HCT116 (cell line): ENCODE measurements around the gene SIGMAR1. TPM values are rescaled to one million over a fixed set of nuclear protein-coding genes. Genes with fewer than 3 reads are reported as not detected.

Experiments used
- ATAC-seq: fragments of 200-7000 bp; cut with Tn5 transposase; 2 replicates; pipeline ENCODE4 v1.9.1; 2020; ENCODE audit warnings: mild to moderate bottlenecking, moderate library complexity
- BruUV-seq: library from RNA; stranded (reverse); fragments of 400-500 nt; replicated peaks from 2 replicates; lab custom pipeline; 2021; lab: Mats Ljungman, UMichigan
- CTCF ChIA-PET: fragments of 300-600 bp; sonication (Branson Sonifier 250); formaldehyde crosslinking; loops from one replicate; lab custom pipeline; 2021; ENCODE audit warnings: antibody characterized with exemption; lab: Charles Lee
- POLR2A ChIA-PET: fragments of 300-600, 350-600 bp; sonication (Branson Sonifier 250); formaldehyde crosslinking; loops from one replicate; lab custom pipeline; 2021; ENCODE audit warnings: antibody characterized with exemption; lab: Charles Lee
- RAD21 ChIA-PET, 2 experiments: fragments of 300-600 bp; sonication (Branson Sonifier 250); formaldehyde crosslinking; loops; one replicate each; lab custom pipeline; 2023; ENCODE audit warnings: low total read pairs in 2 of 2; ENCODE audit not compliant: uncharacterized antibody in 2 of 2, unreplicated experiment in 2 of 2, low non-redundant PET in 1 of 2; lab: Charles Lee
- DNase-seq: peaks from one replicate; pipeline ENCODE4 v3.0.0-alpha.2; 2010; ENCODE audit warnings: low read depth, low spot score
- H2AFZ ChIP-seq: fragments of 200-600 bp; shearing (Covaris generic), sonication (generic); 2 replicates; pipeline ENCODE4 v1.6.1; 2017; ENCODE audit warnings: low read depth, mixed run types, mixed read lengths, antibody characterized with exemption, low read length; ENCODE audit not compliant: poor library complexity, severe bottlenecking
- H3K27ac ChIP-seq: 2 replicates; pipeline ENCODE4 v1.5.1; 2012; ENCODE audit warnings: low read depth, low read length
- H3K27me3 ChIP-seq: fragments of 200-600 bp; sonication (generic); 2 replicates; pipeline ENCODE4 v1.6.1; 2016; ENCODE audit warnings: mixed run types, low read length, mixed read lengths; ENCODE audit not compliant: insufficient read depth
- H3K36me3 ChIP-seq, 2 experiments: fragments of 200-500 bp in 1 of 2; fragments of 200-600 bp in 1 of 2; sonication (Bioruptor generic) in 1 of 2; sonication (generic) in 1 of 2; 2 replicates each; pipeline versions ENCODE4 v1.5.1 to v1.6.1; 2014 to 2016; ENCODE audit warnings: low read length in 2 of 2, inconsistent platforms in 1 of 2, mixed read lengths in 1 of 2, mixed run types in 1 of 2; ENCODE audit not compliant: insufficient read depth in 2 of 2, control insufficient read depth in 1 of 2
- H3K4me1 ChIP-seq, 2 experiments: fragments of 200-600 bp in 1 of 2; sonication (generic) in 1 of 2; 2 replicates each; pipeline versions ENCODE4 v1.5.1 to v1.6.1; 2012 to 2017; ENCODE audit warnings: low read length in 2 of 2, inconsistent platforms in 1 of 2, mild to moderate bottlenecking in 1 of 2, mixed read lengths in 1 of 2, mixed run types in 1 of 2, moderate library complexity in 1 of 2; ENCODE audit not compliant: insufficient read depth in 2 of 2, control insufficient read depth in 1 of 2
- H3K4me2 ChIP-seq: fragments of 200-600 bp; sonication (generic); 2 replicates; pipeline ENCODE4 v1.6.1; 2017; ENCODE audit warnings: mixed run types, low read length, mixed read lengths
- H3K4me3 ChIP-seq, 2 experiments: fragments of 200-600 bp in 1 of 2; sonication (generic) in 1 of 2; replicated peaks in 1 of 2; 2 replicates each; pipeline ENCODE4 v1.5.1; 2011 to 2016; ENCODE audit warnings: low read length in 2 of 2, control low read depth in 1 of 2, low read depth in 1 of 2, mild to moderate bottlenecking in 1 of 2, mixed read lengths in 1 of 2, mixed run types in 1 of 2
- H3K79me2 ChIP-seq: fragments of 200-600 bp; sonication (generic); 2 replicates; pipeline ENCODE4 v1.6.1; 2017; ENCODE audit warnings: mild to moderate bottlenecking, mixed run types, low read length, moderate library complexity, mixed read lengths; ENCODE audit not compliant: insufficient read depth
- H3K9ac ChIP-seq: fragments of 200-600 bp; sonication (generic); 2 replicates; pipeline ENCODE4 v1.6.1; 2016; ENCODE audit warnings: low read length, mixed read lengths
- H3K9me2 ChIP-seq: fragments of 200-600 bp; sonication (generic), shearing (Covaris generic); 2 replicates; pipeline ENCODE4 v1.6.1; 2017; ENCODE audit warnings: mixed run types, mild to moderate bottlenecking, moderate library complexity; ENCODE audit not compliant: insufficient read depth
- H3K9me3 ChIP-seq, 2 experiments: fragments of 200-500 bp in 1 of 2; fragments of 200-600 bp in 1 of 2; sonication (Bioruptor generic) in 1 of 2; sonication (generic) in 1 of 2; 2 replicates each; pipeline ENCODE4 v1.6.1; 2014 to 2017; ENCODE audit warnings: low read length in 2 of 2, mixed read lengths in 2 of 2, inconsistent platforms in 1 of 2, low read depth in 1 of 2, mild to moderate bottlenecking in 1 of 2, mixed run types in 1 of 2, moderate library complexity in 1 of 2; ENCODE audit not compliant: control insufficient read depth in 1 of 2, insufficient read depth in 1 of 2
- H4K20me1 ChIP-seq: fragments of 200-600 bp; sonication (generic), shearing (Covaris generic); 2 replicates; pipeline ENCODE4 v1.6.1; 2017; ENCODE audit warnings: mixed run types, mild to moderate bottlenecking, moderate library complexity; ENCODE audit not compliant: insufficient read depth
- CEBPB ChIP-seq: IDR thresholded peaks from 2 replicates; pipeline ENCODE4 v1.6.1; 2012; ENCODE audit warnings: low read depth
- EGR1 ChIP-seq: IDR thresholded peaks from 2 replicates; pipeline ENCODE4 v1.6.1; 2012; ENCODE audit warnings: low read depth
- POLR2A ChIP-seq: IDR thresholded peaks from 2 replicates; pipeline ENCODE4 v1.7.0; 2011; ENCODE audit warnings: borderline replicate concordance; ENCODE audit not compliant: insufficient read depth, insufficient read length; ENCODE audit errors: extremely low read depth
- RAD21 ChIP-seq: IDR thresholded peaks from 2 replicates; pipeline ENCODE4 v1.6.1; 2012; ENCODE audit warnings: low read depth, mild to moderate bottlenecking
- SIN3A ChIP-seq: IDR thresholded peaks from 2 replicates; pipeline ENCODE4 v1.6.1; 2012; ENCODE audit warnings: low read depth
- SP1 ChIP-seq: IDR thresholded peaks from 2 replicates; pipeline ENCODE4 v1.6.1; 2012; ENCODE audit warnings: low read depth
- SRF ChIP-seq: IDR thresholded peaks from 2 replicates; pipeline ENCODE4 v1.6.1; 2012; ENCODE audit warnings: low read depth
- YY1 ChIP-seq: IDR thresholded peaks from 2 replicates; pipeline ENCODE4 v1.6.1; 2011; ENCODE audit warnings: low read length, low read depth, moderate library complexity, mild to moderate bottlenecking; ENCODE audit not compliant: insufficient replicate concordance; ENCODE audit errors: extremely low read depth
- intact Hi-C: fragments of 100-400 bp; cut with micrococcal nuclease; formaldehyde crosslinking; loops from 2 replicates; pipeline ENCODE4 v1.10.0; 2022
- total RNA-seq: library from RNA; stranded (reverse); gene quantifications from one replicate; pipeline ENCODE4 v1.2.1, GENCODE V29; 2021; ENCODE audit not compliant: unreplicated experiment
- TF ChIP-seq, protein P1 (sequence below), 3 experiments: fragments of 200-600 bp in 1 of 3; sonication (generic) in 1 of 3; IDR thresholded peaks in 2 of 3; conservative IDR thresholded peaks in 1 of 3; 2 replicates each; pipeline ENCODE4 v1.5.1; 2012 to 2017; ENCODE audit warnings: low read depth in 2 of 3, low read length in 2 of 3, antibody characterized with exemption in 1 of 3, borderline replicate concordance in 1 of 3, control low read depth in 1 of 3, mild to moderate bottlenecking in 1 of 3, mixed read lengths in 1 of 3, mixed run types in 1 of 3, moderate library complexity in 1 of 3; ENCODE audit not compliant: insufficient read depth in 1 of 3
- TF ChIP-seq, protein P2 (sequence below): IDR thresholded peaks from 2 replicates; pipeline ENCODE4 v1.6.1; 2012

The SIGMAR1 gene
- total RNA-seq, 1 experiment from 2014 or later, result 109 TPM

DNA sequence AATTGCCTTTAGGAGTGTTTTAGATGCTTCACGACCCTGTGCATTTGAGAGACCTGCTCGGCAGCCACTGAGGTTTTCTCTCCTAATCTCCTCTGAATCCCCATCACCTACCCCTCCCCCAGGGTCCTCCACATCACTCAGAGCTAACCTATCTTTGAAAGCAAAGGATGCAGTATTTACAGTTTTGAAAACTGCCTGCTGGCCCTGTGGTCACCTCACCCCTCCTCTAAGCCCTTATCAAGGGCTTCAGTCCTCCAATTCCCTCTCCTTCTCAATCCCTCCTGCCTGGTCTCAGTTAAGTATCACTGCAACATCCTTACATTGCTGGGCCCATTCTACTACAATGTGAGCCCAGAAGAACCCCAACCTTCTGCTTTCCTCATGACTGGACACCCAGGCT lies 30.3 kb downstream of the SIGMAR1 start:
- Histone ChIP-seq H3K4me2 (no peak overlapping the region), H3K27me3 (no peaks in the 10 kb centered on the region), H3K36me3 (no peaks in the 10 kb centered on the region), H3K79me2 (peaks cover 15% of the 10 kb centered on the region), H3K9me3 (no peaks in the 10 kb centered on the region), H3K27ac (no peak overlapping the region), H3K4me3 (no peak overlapping the region), H4K20me1 (no peaks in the 10 kb centered on the region), H3K9ac (no peak overlapping the region), H2AFZ (no peak overlapping the region), H3K9me2 (no peaks in the 10 kb centered on the region), H3K4me1 (peaks cover 0 to 23% of the 10 kb centered on the region in 2 experiments; a peak in 2 of 4 replicates)
- ATAC-seq, result no peak
- no peak for TF ChIP-seq SRF
- TF ChIP-seq CEBPB, result no peak
- no peak for TF ChIP-seq POLR2A
- no peak for TF ChIP-seq SIN3A
- no peak for TF ChIP-seq SP1
- TF ChIP-seq, protein P1, sequence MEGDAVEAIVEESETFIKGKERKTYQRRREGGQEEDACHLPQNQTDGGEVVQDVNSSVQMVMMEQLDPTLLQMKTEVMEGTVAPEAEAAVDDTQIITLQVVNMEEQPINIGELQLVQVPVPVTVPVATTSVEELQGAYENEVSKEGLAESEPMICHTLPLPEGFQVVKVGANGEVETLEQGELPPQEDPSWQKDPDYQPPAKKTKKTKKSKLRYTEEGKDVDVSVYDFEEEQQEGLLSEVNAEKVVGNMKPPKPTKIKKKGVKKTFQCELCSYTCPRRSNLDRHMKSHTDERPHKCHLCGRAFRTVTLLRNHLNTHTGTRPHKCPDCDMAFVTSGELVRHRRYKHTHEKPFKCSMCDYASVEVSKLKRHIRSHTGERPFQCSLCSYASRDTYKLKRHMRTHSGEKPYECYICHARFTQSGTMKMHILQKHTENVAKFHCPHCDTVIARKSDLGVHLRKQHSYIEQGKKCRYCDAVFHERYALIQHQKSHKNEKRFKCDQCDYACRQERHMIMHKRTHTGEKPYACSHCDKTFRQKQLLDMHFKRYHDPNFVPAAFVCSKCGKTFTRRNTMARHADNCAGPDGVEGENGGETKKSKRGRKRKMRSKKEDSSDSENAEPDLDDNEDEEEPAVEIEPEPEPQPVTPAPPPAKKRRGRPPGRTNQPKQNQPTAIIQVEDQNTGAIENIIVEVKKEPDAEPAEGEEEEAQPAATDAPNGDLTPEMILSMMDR (IDR thresholded peaks at IDR 0.05 in 2 of 3, conservative IDR thresholded peaks at IDR 0.05 in 1 of 3; ENCODE audit: borderline replicate concordance in 1 of 3, insufficient read depth in 1 of 3, low read depth in 2 of 3, low read length in 2 of 3), result no peak
- TF ChIP-seq EGR1, result no peak
- no peak for TF ChIP-seq RAD21
- TF ChIP-seq, protein P2, sequence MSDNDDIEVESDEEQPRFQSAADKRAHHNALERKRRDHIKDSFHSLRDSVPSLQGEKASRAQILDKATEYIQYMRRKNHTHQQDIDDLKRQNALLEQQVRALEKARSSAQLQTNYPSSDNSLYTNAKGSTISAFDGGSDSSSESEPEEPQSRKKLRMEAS, result no peak
- TF ChIP-seq YY1, result no peak
- no peak for DNase-seq
- ChIA-PET RAD21 (no interaction called here), POLR2A (no interaction called here), CTCF (interaction anchor here (1.8 kb wide), 1 partner anchor 27 kb away, joined by 6 read pairs; no protein-coding TSS in a partner anchor)
- no TSS peak for BruUV-seq
- intact Hi-C loops, result loop anchor here (10.0 kb wide), 1 partner anchor 353 kb away; no protein-coding TSS in a partner anchor
